GM10248 (cell line): Measurements from ENCODE around the gene PTPRZ1.

Experiments used
- CTCF ChIA-PET: fragments of 300-600 bp; sonication (Branson Sonifier 250); formaldehyde crosslinking; extraction: SDS; loops from one replicate; lab custom pipeline; 2021; ENCODE audit warnings: antibody characterized with exemption; lab: Yijun Ruan, JAX
- POLR2A ChIA-PET: fragments of 350-650 bp; sonication (Branson Sonifier 250); formaldehyde crosslinking; extraction: SDS; loops from one replicate; lab custom pipeline; 2020; ENCODE audit warnings: antibody characterized with exemption; lab: Yijun Ruan, JAX
- DNase-seq: peaks from one replicate; pipeline ENCODE4 v3.0.0; 2012; ENCODE audit errors: extremely low spot score
- TF ChIP-seq, protein P1 (sequence below): IDR thresholded peaks from 2 replicates; pipeline ENCODE4 v1.5.1; 2012; ENCODE audit warnings: mild to moderate bottlenecking, low read depth; ENCODE audit errors: extremely low read depth, missing control alignments, control extremely low read depth

The PTPRZ1 gene

DNA sequence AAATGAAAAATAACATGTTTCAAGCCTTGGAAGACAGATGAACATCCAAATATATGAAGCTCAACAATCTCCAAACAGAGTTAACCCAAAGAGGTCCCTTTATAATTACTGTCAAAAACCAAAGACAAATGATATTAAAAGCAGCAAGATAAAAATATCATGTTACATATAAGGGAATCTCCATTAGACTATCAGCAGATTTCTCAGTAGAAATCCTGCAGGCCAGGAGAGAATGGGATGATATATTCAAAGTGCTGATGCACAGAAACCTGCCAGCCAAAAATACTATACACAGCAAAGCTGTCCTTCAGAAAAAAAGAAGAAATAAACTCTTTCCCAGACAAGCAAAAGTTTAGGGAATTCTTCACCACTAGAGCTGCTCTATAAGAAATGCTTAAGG is 230.1 kb downstream of the PTPRZ1 start:
- TF ChIP-seq, protein P1, sequence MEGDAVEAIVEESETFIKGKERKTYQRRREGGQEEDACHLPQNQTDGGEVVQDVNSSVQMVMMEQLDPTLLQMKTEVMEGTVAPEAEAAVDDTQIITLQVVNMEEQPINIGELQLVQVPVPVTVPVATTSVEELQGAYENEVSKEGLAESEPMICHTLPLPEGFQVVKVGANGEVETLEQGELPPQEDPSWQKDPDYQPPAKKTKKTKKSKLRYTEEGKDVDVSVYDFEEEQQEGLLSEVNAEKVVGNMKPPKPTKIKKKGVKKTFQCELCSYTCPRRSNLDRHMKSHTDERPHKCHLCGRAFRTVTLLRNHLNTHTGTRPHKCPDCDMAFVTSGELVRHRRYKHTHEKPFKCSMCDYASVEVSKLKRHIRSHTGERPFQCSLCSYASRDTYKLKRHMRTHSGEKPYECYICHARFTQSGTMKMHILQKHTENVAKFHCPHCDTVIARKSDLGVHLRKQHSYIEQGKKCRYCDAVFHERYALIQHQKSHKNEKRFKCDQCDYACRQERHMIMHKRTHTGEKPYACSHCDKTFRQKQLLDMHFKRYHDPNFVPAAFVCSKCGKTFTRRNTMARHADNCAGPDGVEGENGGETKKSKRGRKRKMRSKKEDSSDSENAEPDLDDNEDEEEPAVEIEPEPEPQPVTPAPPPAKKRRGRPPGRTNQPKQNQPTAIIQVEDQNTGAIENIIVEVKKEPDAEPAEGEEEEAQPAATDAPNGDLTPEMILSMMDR: no peak
- no peak for DNase-seq
- POLR2A ChIA-PET: no interaction called here
- CTCF ChIA-PET: interaction anchor here (5.5 kb wide), 1 partner anchor 10 kb away, joined by 31 read pairs; no protein-coding TSS in a partner anchor
